GM19468 (cell line): ENCODE data around the gene DNAJC6.

ENCODE experiments used
- ATAC-seq: cut with Tn5 transposase; IDR thresholded peaks from one replicate; pipeline ENCODE4 v1.9.1; 2021; ENCODE audit warnings: mild to moderate bottlenecking, moderate library complexity, moderate number of reproducible peaks; ENCODE audit not compliant: unreplicated experiment; ENCODE audit errors: extremely low read depth

DNAJC6 gene

DNA sequence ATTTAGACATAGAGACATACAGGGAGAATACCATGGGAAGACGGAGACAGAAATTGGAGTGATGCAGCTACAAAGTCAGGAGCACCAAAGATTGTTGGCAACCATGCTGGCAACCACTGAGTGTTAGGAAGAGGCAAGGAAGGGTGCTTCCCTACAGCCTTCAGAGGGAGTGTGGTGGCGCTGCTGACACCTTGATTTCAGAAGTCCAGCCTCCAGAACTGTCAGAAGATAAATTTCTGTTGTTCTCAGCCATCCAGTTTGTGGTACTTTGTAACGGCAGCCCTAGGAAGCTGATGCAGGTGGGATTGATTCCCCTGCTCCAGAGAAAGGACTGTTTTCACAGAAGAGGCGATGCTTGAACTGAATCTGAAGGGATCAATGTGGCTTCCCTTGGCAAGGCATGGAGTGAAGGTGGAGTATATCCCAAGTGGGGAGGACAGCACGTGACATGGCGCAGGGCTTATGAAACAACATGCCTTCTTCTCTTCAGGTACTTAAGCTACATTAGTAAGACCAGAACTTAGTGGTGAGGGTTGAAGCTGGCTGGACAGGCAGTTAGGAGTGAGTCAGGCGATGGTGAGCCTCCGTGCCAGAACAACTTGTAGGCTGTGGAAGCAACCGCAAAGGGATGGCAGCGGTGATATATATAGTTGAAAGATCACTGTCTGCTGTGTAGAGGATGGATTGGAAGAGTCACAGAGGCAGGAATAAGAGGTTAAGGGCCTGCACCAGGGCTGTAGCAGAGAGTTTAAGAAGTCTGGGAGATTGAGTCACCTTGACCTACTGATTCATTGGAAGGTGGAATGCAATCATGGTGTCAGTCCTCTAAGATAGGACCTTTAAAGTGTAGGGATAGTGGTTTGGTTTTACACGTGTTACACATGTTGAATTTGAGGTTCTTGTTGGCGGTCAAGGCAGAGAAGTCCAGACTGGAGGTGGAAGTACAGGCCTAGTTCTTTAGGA lies 113.2 kb downstream of the DNAJC6 start:
- no peak for ATAC-seq

DNA sequence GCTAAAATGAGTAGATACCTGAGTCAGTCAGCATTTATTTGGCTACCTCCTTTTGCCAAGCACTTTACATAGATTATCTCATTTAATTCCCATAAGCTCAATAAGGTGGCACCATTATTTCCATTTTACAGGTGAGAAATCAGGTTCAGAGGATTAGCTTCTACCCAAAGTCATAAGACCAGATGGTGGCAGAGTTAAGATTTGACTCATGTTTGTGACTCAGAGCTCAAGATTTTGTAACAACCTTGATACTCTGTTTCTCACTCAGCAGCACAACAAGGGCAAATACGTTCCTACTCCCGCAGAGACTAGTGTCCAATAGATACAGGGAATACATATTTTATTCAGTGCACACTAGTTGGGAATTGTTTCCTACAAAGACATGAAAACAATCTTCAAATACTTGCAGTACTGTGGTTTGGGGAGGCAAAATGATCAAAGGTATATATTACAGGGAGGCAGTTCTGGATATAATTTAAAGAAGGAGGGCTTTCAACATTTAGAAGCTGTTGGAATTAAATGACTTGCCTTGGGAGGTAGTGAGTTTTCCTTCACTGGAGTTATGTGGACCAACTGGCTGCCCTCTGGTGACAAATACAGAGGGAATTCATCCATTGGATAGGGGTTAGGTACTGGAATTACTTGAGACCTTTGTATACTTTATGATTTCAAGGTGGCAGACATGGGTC lies 114.7 kb downstream of the DNAJC6 start:
- ATAC-seq: no peak

- ATAC-seq: no peak
Observed at GRCh38 chr1:65424573-65424889, 115.2 kb downstream of the DNAJC6 start.

GRCh38 chr1:65425006-65425405 lies 115.7 kb downstream of the DNAJC6 start:
- no peak for ATAC-seq

GRCh38 chr1:65425697-65426096 lies 116.4 kb downstream of the DNAJC6 start:
- ATAC-seq: no peak

- no peak for ATAC-seq
Observed at GRCh38 chr1:65429078-65429477, 119.7 kb downstream of the DNAJC6 start.

DNA sequence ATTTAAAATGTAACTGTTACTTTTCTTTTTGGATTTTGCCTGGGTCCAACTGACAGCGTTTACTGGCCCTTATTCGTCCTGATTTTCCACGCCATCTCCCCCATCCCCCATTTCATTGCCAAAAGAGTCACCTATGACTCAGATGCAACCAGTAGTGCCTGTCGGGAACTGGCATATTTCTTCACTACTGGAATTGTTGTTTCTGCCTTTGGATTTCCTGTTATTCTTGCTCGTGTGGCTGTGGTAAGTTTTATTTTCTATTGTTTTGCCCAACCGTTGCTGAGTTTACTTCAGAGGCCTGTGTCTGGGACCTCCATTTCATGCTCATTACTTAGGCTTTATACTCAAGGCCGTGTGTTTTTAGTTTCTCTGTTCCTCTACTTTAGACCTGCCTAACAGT lies 120.5 kb downstream of the DNAJC6 start:
- ATAC-seq: no peak

- ATAC-seq: no peak
Observed at GRCh38 chr1:65431111-65431705, 121.9 kb downstream of the DNAJC6 start.

- no peak for ATAC-seq
Observed at GRCh38 chr1:65432918-65433317, 123.6 kb downstream of the DNAJC6 start.

- ATAC-seq: no peak
Observed at GRCh38 chr1:65434255-65434654, 124.9 kb downstream of the DNAJC6 start.

DNA sequence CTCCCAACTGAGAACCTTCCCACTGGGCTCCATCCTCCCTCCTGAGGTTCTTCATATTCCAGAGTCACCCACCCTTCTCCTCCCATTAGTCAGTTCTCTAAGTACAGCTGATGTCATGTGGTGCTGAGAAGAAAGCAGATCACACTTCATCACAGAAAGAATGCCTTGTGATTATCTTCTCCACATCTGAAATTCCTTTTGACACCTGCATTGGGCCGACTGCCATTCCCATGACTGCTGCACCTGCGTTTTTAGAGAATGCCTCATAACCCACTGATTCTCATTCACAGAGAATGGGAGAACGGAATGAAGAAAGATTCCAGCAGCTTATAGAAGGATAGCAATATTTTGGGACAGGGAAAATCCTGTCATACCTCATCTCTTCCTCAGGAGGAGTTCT lies 125.4 kb downstream of the DNAJC6 start:
- ATAC-seq: no peak

- no peak for ATAC-seq
Observed at GRCh38 chr1:65435987-65436386, 126.6 kb downstream of the DNAJC6 start.

DNA sequence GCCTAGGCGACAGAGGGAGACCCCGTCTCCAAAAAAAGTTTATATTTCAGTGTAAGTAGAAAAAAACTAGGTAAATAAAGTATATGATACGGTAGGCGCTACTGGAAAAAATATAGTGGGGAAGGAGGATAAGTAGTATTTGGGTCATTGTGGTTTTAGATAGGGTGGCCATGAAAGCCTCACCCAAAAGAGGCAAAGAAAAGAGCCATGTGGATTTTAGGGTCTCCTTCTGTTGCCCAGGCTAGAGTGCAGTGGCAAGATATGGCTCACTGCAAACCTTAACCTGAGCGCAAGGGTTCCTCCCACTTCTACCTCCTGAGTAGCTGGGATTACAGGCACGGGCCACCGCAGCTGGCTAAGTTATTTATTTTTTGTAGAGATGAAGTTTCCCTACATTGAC lies 128.3 kb downstream of the DNAJC6 start:
- no peak for ATAC-seq

DNA sequence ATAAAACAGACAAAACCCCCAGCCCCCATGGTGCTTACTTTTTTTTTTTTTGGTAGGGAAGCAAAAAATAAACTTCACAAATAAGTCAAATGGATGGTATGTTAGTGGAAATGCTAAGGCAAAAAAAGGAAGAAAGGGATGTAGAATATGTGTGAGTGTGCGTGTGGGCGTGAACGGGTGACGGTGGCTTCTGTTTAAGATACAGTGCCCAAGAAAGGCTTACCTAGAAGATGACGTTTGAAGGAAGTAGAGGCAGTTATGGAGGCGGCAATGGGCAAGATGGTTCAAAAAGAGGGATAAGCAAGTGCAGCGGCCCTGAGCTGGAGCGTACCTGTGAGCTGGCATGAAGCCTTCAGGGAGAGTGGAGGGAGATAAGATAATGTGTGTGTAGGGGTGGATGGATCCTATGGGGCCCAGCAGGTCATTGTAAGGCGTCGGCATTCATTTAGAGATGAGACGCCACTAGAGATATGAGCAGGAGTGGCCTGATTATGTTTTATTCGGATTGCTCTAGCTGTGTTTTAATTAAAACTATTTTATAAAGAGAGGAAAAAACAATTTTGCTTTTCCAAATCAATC lies 131.1 kb downstream of the DNAJC6 start:
- no peak for ATAC-seq

- ATAC-seq: no peak
Observed at GRCh38 chr1:65440915-65441314, 131.6 kb downstream of the DNAJC6 start.

GRCh38 chr1:65441464-65441863 lies 132.1 kb downstream of the DNAJC6 start:
- ATAC-seq: no peak

GRCh38 chr1:65442442-65442841 lies 133.1 kb downstream of the DNAJC6 start:
- no peak for ATAC-seq

GRCh38 chr1:65443647-65444046 lies 134.3 kb downstream of the DNAJC6 start:
- ATAC-seq: no peak

- no peak for ATAC-seq
Observed at GRCh38 chr1:65444128-65444640, 134.8 kb downstream of the DNAJC6 start.

- ATAC-seq: no peak
Observed at GRCh38 chr1:65445837-65446236, 136.5 kb downstream of the DNAJC6 start.
